H1 (cell line): ENCODE measurements around the gene MYH10. TPM values are rescaled to one million over a fixed set of nuclear protein-coding genes. Genes with fewer than 3 reads are reported as not detected.

Source experiments
- EZH2 ChIP-seq: fragments of 200-600 bp; sonication (generic); IDR thresholded peaks from 2 replicates; pipeline ENCODE4 v1.7.1; 2012; ENCODE audit warnings: low read depth, mild to moderate bottlenecking, moderate library complexity, low read length, inconsistent platforms; ENCODE audit not compliant: severe bottlenecking
- NANOG ChIP-seq: IDR thresholded peaks from 2 replicates; pipeline ENCODE4 v1.6.1; 2011; ENCODE audit warnings: low read length, low read depth, mild to moderate bottlenecking, inconsistent platforms; ENCODE audit not compliant: insufficient read depth, poor library complexity, severe bottlenecking
- POLR2AphosphoS5 ChIP-seq: IDR thresholded peaks from 2 replicates; pipeline ENCODE4 v1.6.1; 2011; ENCODE audit warnings: low read depth, low read length
- RBBP5 ChIP-seq: IDR thresholded peaks from 2 replicates; pipeline ENCODE4 v1.7.1; 2012; ENCODE audit warnings: low read depth, mild to moderate bottlenecking, inconsistent platforms, low read length, moderate library complexity, borderline replicate concordance
- SP4 ChIP-seq: IDR thresholded peaks from 2 replicates; pipeline ENCODE4 v1.6.1; 2012; ENCODE audit warnings: low read length, inconsistent platforms
- TAF1 ChIP-seq: IDR thresholded peaks from 2 replicates; pipeline ENCODE4 v1.6.1; 2011; ENCODE audit warnings: mild to moderate bottlenecking, low read depth, low read length
- ZNF274 ChIP-seq: IDR thresholded peaks from 2 replicates; pipeline ENCODE4 v1.7.0; 2012; ENCODE audit warnings: low read length, borderline replicate concordance; ENCODE audit errors: extremely low read depth
- polyA plus RNA-seq, 7 experiments: library from polyadenylated mRNA; depleted of rRNA in 3 of 7; stranded (reverse) in 5 of 7; unstranded in 2 of 7; fragments of >200 nt in 5 of 7; fragments of 200-250 nt in 2 of 7; gene quantifications; 1 replicate in 5 of 7; 2 replicates in 1 of 7; 4 replicates in 1 of 7; pipeline versions ENCODE4 v1.2.1 to v1.2.3, GENCODE V29; 2011 to 2013; ENCODE audit warnings: missing spikeins in 2 of 7, mixed read lengths in 2 of 7
- total RNA-seq: library from RNA; stranded (reverse); fragmentation: NEBNext Ultra II Directional; extraction: Animal tissue kit (Norgen Biotek cat#: 25700); gene quantifications from 2 replicates; pipeline ENCODE4 v1.2.1, GENCODE V29; 2021

The MYH10 gene
- total and polyA plus RNA-seq, 2 of the 8 experiments (the other 6 are each of a cell fraction or from before 2014, with no cell fraction given): 64.1 to 289 TPM

DNA sequence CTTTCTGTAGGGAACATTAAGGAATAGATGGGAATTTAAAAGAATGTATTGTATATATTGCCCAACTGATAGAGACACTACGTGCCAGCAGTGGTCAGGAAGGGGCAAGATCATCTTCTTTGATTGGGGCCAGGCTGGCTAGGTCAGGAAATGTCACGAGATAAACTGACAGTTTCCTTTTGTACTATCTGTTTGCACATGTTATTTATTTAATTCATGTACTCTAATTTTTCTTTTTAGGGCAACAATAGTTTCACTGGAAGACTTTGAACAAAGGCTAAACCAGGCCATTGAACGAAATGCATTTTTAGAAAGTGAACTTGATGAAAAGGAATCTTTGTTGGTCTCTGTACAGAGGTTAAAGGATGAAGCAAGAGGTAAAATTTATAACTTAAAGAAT is 182.2 kb downstream of the MYH10 start (continued):
- TF ChIP-seq RBBP5 (no peak), EZH2 (no peak), ZNF274 (no peak), POLR2AphosphoS5 (no peak), NANOG (no peak), TAF1 (no peak), SP4 (no peak)
